SJSA1 (cell line): ENCODE results near the gene FAT1. TPM values are rescaled to one million over a fixed set of nuclear protein-coding genes. Genes with fewer than 3 reads are reported as not detected.
A peak's percentile ranks its signal among the peaks of the same experiment; 100 is the strongest.

Source experiments
- DNase-seq, 2 experiments: peaks; one replicate each; pipeline ENCODE4 v3.0.0-alpha.2; 2015 to 2020; ENCODE audit warnings: low spot score in 2 of 2, low read depth in 1 of 2
- H3K27ac ChIP-seq: fragments of 250-450 bp; sonication (Bioruptor Pico); 2 replicates; pipeline ENCODE4 v1.5.1; 2020; ENCODE audit warnings: mild to moderate bottlenecking, moderate library complexity
- H3K27me3 ChIP-seq: fragments of 250-450 bp; sonication (Bioruptor Pico); replicated peaks from 2 replicates; pipeline ENCODE4 v1.5.1; 2020; ENCODE audit warnings: mild to moderate bottlenecking, moderate library complexity
- H3K36me3 ChIP-seq: fragments of 250-450 bp; sonication (Bioruptor Pico); 2 replicates; pipeline ENCODE4 v1.5.1; 2020; ENCODE audit warnings: mild to moderate bottlenecking
- H3K4me1 ChIP-seq: fragments of 250-450 bp; sonication (Bioruptor Pico); replicated peaks from 2 replicates; pipeline ENCODE4 v1.6.1; 2021; ENCODE audit warnings: mild to moderate bottlenecking
- H3K4me3 ChIP-seq: fragments of 250-450 bp; sonication (Bioruptor Pico); 2 replicates; pipeline ENCODE4 v1.5.1; 2020; ENCODE audit warnings: mild to moderate bottlenecking
- H3K9me3 ChIP-seq: fragments of 250-450 bp; sonication (Bioruptor Pico); replicated peaks from 2 replicates; pipeline ENCODE4 v1.5.1; 2020; ENCODE audit warnings: mild to moderate bottlenecking
- total RNA-seq: library from RNA; depleted of rRNA; stranded (reverse); fragments of >200 nt; shearing (Covaris generic); gene quantifications from 2 replicates; pipeline ENCODE4 v1.2.3, GENCODE V29; 2014; rRNA removed

The FAT1 gene
- total RNA-seq, 1 experiment from 2014 or later = 483 TPM

DNA sequence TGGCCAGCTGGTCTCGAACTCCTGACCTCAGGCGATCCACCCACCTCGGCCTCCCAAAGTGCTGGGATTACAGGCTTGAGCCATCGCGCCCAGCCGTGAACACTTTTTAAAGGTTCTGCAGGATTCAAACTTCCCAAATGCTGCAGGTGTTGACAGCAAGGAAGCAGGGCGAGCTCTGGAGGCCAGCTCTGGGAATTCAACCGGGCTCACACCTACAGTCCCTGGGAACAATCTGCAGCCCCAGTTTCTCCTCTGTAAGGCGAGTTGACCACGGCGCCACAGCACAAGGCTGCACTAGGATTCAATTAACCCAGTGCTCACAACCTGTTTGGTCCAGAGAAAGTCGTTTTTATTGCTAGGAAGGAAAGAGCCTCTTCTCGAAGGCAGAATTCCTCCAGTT, 169.9 kb downstream of the FAT1 start:
- H3K9me3 ChIP-seq = no peaks in the 10 kb centered on the region
- H3K27me3 ChIP-seq = no peaks in the 10 kb centered on the region; the same call in 1 of the 2 replicates
- no peak overlapping the region for H3K4me3 ChIP-seq
- no peaks in the 10 kb centered on the region for H3K36me3 ChIP-seq
- no peak overlapping the region for H3K27ac ChIP-seq
- peaks cover 26% of the 10 kb centered on the region for H3K4me1 ChIP-seq
- peak in 1 of 2 experiments; percentile 22 for DNase-seq

DNA sequence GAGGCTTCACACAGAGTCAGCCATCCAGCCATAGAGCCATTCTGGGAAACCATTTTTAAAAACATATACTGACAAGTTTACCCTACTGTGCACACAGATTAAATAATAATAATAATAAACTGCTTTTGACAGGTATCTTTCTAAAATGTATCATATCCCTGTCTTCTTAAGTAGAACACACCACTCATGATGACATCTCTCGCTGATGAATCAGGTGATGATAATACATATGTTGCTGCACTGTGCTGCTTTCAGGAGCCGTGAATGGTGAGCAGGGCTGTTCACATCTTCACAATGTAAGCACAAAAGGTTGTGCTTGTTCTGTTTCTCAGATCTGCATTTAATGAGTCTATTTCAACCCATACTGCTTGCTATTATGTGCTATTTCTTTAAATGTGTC, 171.8 kb downstream of the FAT1 start:
- Histone ChIP-seq H3K4me1 (peaks cover 12% of the 10 kb centered on the region), H3K36me3 (no peaks in the 10 kb centered on the region), H3K27me3 (no peaks in the 10 kb centered on the region; the same call in 1 of the 2 replicates), H3K9me3 (no peaks in the 10 kb centered on the region), H3K4me3 (no peak overlapping the region), H3K27ac (no peak overlapping the region)
- peak in 1 of 2 experiments; percentile 1 for DNase-seq

GRCh38 chr4:186545436-186545835, 178.2 kb downstream of the FAT1 start:
- H3K9me3 ChIP-seq = peaks cover 5% of the 10 kb centered on the region
- H3K27me3 ChIP-seq = no peaks in the 10 kb centered on the region
- DNase-seq = no peak
- no peaks in the 10 kb centered on the region for H3K36me3 ChIP-seq
- no peak overlapping the region for H3K4me3 ChIP-seq
- H3K27ac ChIP-seq = no peak overlapping the region
- no peaks in the 10 kb centered on the region for H3K4me1 ChIP-seq

GRCh38 chr4:186543206-186543605, 180.4 kb downstream of the FAT1 start:
- Histone ChIP-seq H3K36me3 (no peaks in the 10 kb centered on the region), H3K4me1 (no peaks in the 10 kb centered on the region), H3K9me3 (peaks cover 5% of the 10 kb centered on the region), H3K27ac (no peak overlapping the region), H3K27me3 (no peaks in the 10 kb centered on the region), H3K4me3 (no peak overlapping the region)
- no peak for DNase-seq

GRCh38 chr4:186541801-186542200, 181.9 kb downstream of the FAT1 start:
- Histone ChIP-seq H3K27me3 (no peaks in the 10 kb centered on the region), H3K27ac (no peak overlapping the region), H3K36me3 (no peaks in the 10 kb centered on the region), H3K4me1 (no peaks in the 10 kb centered on the region), H3K9me3 (peaks cover 5% of the 10 kb centered on the region), H3K4me3 (no peak overlapping the region)
- no peak for DNase-seq

DNA sequence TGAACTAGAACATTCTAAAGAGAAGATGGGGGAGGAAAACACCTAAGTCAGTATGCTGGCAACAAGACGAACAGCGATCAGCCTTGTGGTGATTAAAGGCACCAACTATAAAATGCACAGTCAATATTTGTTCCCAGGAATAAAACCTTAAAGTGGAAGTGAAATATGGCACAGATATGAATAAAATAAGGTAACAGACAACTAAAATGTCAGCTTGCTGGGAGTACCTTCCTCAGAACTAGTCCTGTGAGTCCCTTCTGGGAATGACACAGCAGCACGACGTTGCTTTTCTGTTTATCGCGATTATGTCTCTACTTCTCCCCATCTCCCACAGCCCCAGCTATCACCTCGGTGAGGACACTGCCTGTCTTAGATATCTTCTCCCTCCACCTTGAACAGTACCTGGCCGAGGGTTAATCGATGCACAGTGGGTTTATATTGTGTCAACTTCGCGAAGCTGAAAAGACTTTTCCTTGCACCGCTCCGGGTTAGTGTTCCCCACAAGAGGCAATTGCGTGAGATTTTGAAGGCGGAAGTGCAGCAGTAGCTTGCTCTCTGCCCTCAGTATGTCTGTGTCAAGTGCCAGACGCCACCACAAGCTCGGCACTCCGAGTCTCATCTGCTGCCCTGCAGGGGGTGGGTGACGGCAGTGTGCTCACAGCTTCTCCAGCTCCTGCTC, 185.7 kb downstream of the FAT1 start:
- Histone ChIP-seq H3K4me1 (no peaks in the 10 kb centered on the region), H3K4me3 (no peak overlapping the region), H3K9me3 (no peaks in the 10 kb centered on the region; the same call in none of the 2 replicates), H3K36me3 (no peaks in the 10 kb centered on the region), H3K27me3 (no peaks in the 10 kb centered on the region), H3K27ac (no peak overlapping the region)
- no peak for DNase-seq

Other genes starting within 250 kb of the FAT1 start
- 0.13 TPM in 1 of 2 replicates, not detected in the other for gene MTNR1A, start 168.3 kb downstream of the FAT1 start, total RNA-seq